Breast epithelium (tissue), 3 donors: ENCODE results near the gene AHI1.

ENCODE experiments used
- POLR2AphosphoS5 ChIP-seq, 3 donors: sonication (generic); formaldehyde crosslinking; IDR thresholded peaks; one replicate each; pipeline ENCODE4 v1.6.1; 2017; ENCODE audit warnings: antibody characterized with exemption in 3 of 3
- TF ChIP-seq, protein P1 (sequence below), 3 donors: fragments of 450-650 bp; IDR thresholded peaks; one replicate each; pipeline ENCODE4 v1.5.1; 2016 to 2017; ENCODE audit warnings: antibody characterized with exemption in 3 of 3, mild to moderate bottlenecking in 3 of 3, moderate library complexity in 3 of 3

DNA sequence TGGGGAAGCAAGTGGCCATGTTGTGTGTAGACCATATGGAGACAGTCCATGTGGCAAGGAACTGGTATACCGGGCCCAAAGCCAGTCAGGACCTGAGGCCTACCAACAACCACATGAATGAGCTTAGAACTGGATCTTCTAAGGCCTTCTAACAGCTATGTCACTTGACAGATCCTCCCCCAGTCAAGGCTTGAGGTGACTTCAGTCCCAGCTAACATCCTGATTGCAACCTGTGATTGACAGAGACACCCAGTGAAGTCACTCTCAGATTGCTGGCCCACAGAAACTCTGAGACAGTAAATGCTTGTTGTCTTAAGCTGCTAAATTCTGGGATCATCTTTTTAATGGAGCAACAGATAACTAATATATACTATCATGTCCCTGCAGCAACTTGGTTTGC, 32.9 kb downstream of the AHI1 start:
- TF ChIP-seq, protein P1, sequence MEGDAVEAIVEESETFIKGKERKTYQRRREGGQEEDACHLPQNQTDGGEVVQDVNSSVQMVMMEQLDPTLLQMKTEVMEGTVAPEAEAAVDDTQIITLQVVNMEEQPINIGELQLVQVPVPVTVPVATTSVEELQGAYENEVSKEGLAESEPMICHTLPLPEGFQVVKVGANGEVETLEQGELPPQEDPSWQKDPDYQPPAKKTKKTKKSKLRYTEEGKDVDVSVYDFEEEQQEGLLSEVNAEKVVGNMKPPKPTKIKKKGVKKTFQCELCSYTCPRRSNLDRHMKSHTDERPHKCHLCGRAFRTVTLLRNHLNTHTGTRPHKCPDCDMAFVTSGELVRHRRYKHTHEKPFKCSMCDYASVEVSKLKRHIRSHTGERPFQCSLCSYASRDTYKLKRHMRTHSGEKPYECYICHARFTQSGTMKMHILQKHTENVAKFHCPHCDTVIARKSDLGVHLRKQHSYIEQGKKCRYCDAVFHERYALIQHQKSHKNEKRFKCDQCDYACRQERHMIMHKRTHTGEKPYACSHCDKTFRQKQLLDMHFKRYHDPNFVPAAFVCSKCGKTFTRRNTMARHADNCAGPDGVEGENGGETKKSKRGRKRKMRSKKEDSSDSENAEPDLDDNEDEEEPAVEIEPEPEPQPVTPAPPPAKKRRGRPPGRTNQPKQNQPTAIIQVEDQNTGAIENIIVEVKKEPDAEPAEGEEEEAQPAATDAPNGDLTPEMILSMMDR (IDR thresholded peaks at IDR 0.05): no peak
- TF ChIP-seq POLR2AphosphoS5 (IDR thresholded peaks at IDR 0.05): no peak
